Prostate gland (tissue), 2 donors: Measurements from ENCODE around the gene ZBTB37.

ENCODE experiments used
- POLR2A ChIP-seq: fragments of 450-650 bp; IDR thresholded peaks from one replicate; pipeline ENCODE4 v1.6.1; 2016; ENCODE audit warnings: antibody characterized with exemption, mild to moderate bottlenecking
- TF ChIP-seq, protein P1 (sequence below), 4 experiments: fragments of 200-600 bp in 2 of 4; fragments of 450-650 bp in 2 of 4; sonication (generic) in 2 of 4; IDR thresholded peaks; 1 replicate in 3 of 4; 2 replicates in 1 of 4; pipeline ENCODE4 v1.5.1; 2016 to 2019; ENCODE audit warnings: antibody characterized with exemption in 4 of 4, mild to moderate bottlenecking in 2 of 4, moderate library complexity in 2 of 4

DNA sequence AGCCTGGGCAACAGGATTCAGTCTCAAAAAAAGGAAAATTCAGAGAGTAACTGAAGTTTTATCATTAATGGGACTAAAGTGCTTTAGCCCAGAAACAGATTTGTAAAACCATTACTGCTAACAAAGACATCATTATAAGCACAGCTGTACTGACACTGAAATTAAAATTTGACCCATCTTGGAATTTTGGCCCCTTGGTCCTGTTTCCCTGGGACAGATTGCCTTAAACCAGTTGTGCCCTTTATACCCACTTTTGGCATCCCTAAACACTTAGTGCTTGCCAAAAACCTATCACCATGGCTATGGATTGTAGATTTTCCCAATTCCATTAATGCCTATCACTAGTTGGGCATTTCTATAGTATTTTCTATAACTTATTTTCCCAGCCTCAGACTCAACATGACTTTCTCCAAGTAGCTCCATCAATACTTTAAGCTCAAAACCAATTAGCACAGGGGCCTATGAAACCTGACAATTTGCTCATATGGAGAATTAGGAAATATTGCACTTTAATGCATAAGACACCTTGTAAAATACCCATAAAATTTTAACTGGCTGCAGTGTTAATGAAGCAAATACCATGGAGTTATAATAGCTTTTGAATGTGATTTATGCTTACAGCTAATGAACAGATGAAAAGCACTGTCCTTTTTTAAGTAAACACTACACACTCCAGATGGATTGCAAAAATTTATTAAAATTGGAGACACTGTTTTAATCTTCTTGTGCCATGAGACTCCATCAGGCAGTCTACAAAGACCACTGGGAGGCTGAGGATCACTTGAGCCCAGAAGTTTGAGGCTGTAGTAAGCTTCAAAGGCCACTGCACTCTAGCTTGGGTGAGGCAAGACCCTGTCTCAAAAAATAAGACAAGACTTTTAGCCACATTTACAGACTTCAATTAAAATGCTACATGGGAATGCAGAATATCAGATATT lies 4.7 kb upstream of the ZBTB37 start:
- no peak for TF ChIP-seq POLR2A
- TF ChIP-seq, protein P1, sequence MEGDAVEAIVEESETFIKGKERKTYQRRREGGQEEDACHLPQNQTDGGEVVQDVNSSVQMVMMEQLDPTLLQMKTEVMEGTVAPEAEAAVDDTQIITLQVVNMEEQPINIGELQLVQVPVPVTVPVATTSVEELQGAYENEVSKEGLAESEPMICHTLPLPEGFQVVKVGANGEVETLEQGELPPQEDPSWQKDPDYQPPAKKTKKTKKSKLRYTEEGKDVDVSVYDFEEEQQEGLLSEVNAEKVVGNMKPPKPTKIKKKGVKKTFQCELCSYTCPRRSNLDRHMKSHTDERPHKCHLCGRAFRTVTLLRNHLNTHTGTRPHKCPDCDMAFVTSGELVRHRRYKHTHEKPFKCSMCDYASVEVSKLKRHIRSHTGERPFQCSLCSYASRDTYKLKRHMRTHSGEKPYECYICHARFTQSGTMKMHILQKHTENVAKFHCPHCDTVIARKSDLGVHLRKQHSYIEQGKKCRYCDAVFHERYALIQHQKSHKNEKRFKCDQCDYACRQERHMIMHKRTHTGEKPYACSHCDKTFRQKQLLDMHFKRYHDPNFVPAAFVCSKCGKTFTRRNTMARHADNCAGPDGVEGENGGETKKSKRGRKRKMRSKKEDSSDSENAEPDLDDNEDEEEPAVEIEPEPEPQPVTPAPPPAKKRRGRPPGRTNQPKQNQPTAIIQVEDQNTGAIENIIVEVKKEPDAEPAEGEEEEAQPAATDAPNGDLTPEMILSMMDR (IDR thresholded peaks at IDR 0.05): no peak
